Measurements from ENCODE around the gene COX6B2. TPM values are rescaled to one million over a fixed set of nuclear protein-coding genes. Genes with fewer than 3 reads are reported as not detected.
"Not testable (repeated sequence)": the region's sequence is repeated elsewhere in the genome, so short reads cannot be mapped to it uniquely, and the experiment has no call there.

Gene COX6B2
- total RNA-seq, 2 experiments from 2014 or later: 0.14 to 0.30 TPM

GRCh38 chr19:55336101-55336500, 18.4 kb downstream of the COX6B2 start:
- DNase-seq (no peak), ATAC-seq (no peak)
- intact Hi-C loops (cut with DNase I, micrococcal nuclease): loop anchor here (5.0 kb wide), 3 partner anchors 34 to 306 kb away; partner anchors contain the start of genes C19orf85 (in 1 of the 2), ISOC2 (in 1 of the 2), ZNF580 (in 1 of the 2) and ZNF581 (in 1 of the 2)
- H3K27ac Mint-ChIP-seq: no peak overlapping the region
- H3K36me3 Mint-ChIP-seq (ENCODE audit: low read depth): no peaks in the 10 kb centered on the region
- peaks cover 2% of the 10 kb centered on the region for H3K27me3 Mint-ChIP-seq
- H3K4me1 Mint-ChIP-seq: peaks cover 14% of the 10 kb centered on the region
- ChIA-PET POLR2A (no interaction called here), CTCF (no interaction called here)
- no peaks in the 10 kb centered on the region for H3K9me3 Mint-ChIP-seq (ENCODE audit: low read depth)
- no peak overlapping the region for H3K4me3 Mint-ChIP-seq

DNA sequence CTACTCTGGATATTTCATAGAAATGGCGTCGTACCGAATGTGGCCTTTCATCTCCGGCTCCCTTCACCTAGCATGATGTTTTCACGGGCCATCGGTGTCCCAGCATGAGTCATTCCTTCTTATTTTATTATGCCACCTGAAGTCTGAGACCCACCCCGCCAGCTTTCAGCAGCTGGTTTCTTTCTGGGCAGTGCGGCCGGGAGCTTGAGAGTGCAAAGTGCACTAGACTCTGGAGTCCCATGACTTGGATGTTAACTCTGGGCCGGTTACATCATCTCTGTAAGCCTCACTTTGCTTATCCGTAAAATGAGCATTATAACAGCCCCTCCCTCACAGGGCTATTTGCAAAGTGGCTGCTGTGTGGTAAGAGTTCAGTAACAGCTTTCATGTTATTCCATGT, 20.6 kb downstream of the COX6B2 start:
- no peak for DNase-seq
- H3K36me3 Mint-ChIP-seq (ENCODE audit: low read depth): no peaks in the 10 kb centered on the region
- peaks cover 6% of the 10 kb centered on the region for H3K4me1 Mint-ChIP-seq
- intact Hi-C loops (cut with DNase I, micrococcal nuclease): no loop called here
- H3K4me3 Mint-ChIP-seq: no peak overlapping the region
- H3K27me3 Mint-ChIP-seq: peaks cover 2% of the 10 kb centered on the region
- no peak overlapping the region for H3K27ac Mint-ChIP-seq
- H3K9me3 Mint-ChIP-seq (ENCODE audit: low read depth): no peaks in the 10 kb centered on the region
- ATAC-seq: no peak
- ChIA-PET CTCF (interaction anchor here (0.6 kb wide), 1 partner anchor 1143 kb away, joined by 3 read pairs; the partner anchor contains the start of gene TSEN34), POLR2A (no interaction called here)

- POLR2A ChIA-PET; ATAC-seq; H3K27me3 Mint-ChIP-seq; H3K4me3 Mint-ChIP-seq; H3K36me3 Mint-ChIP-seq (ENCODE audit: low read depth); DNase-seq; H3K4me1 Mint-ChIP-seq; intact Hi-C loops (cut with DNase I, micrococcal nuclease); H3K27ac Mint-ChIP-seq; H3K9me3 Mint-ChIP-seq (ENCODE audit: low read depth); CTCF ChIA-PET: not testable (repeated sequence)
Measured at GRCh38 chr19:55329791-55330190, 24.7 kb downstream of the COX6B2 start.

DNA sequence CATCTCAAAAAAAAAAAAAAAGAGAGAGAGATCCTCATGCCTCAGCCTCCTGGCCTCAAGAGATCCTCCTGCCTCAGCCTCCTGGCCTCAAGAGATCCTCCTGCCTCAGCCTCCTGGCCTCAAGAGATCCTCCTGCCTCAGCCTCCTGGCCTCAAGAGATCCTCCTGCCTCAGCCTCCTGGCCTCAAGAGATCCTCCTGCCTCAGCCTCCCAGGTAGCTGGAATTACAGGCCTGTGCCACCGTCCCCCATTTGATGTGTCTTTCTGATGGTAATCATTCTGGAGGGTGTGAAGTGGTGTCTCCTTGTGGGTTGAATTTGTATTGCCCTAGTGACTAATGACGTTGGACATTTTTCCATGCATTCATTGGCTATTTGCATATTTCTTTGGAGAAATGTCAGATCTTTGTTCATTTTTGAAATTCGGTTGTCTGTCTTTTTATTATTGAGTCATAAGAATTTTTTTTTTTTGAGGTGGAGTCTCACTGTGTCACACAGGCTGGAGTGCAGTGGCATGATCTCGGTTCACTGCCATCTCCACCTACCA, 25.7 kb downstream of the COX6B2 start:
- intact Hi-C loops (cut with DNase I, micrococcal nuclease); H3K4me3 Mint-ChIP-seq; DNase-seq; H3K4me1 Mint-ChIP-seq; ATAC-seq; POLR2A ChIA-PET; H3K36me3 Mint-ChIP-seq (ENCODE audit: low read depth); H3K27ac Mint-ChIP-seq; H3K9me3 Mint-ChIP-seq (ENCODE audit: low read depth); H3K27me3 Mint-ChIP-seq; CTCF ChIA-PET: not testable (repeated sequence)

- H3K4me3 Mint-ChIP-seq: no peak within 1 kb of the TSS
- ChIA-PET CTCF (no interaction called here), POLR2A (no interaction called here)
Measured at GRCh38 chr19:55325172-55325571, 29.3 kb downstream of the COX6B2 start, which contains the start of gene TMEM150B. TSS of gene TMEM150B (minus strand) at chr19:55325341. CDS start at chr19:55321036, 4,305 bp downstream.

GRCh38 chr19:55324662-55325061, 29.9 kb downstream of the COX6B2 start:
- POLR2A ChIA-PET: no interaction called here

More at GRCh38 chr19:55325172-55325571, 29.3 kb downstream of the COX6B2 start, which contains the start of gene TMEM150B:
- peaks cover 5% of the 10 kb centered on the region for H3K27me3 Mint-ChIP-seq
- DNase-seq: no peak
- no peaks in the 10 kb centered on the region for H3K4me1 Mint-ChIP-seq
- no peak for ATAC-seq
- H3K27ac Mint-ChIP-seq: no peak within 1 kb of the TSS
- intact Hi-C loops (cut with DNase I, micrococcal nuclease): no loop called here
- no peaks in the 10 kb centered on the region for H3K36me3 Mint-ChIP-seq (ENCODE audit: low read depth)
- no peaks in the 10 kb centered on the region for H3K9me3 Mint-ChIP-seq (ENCODE audit: low read depth)

GRCh38 chr19:55322204-55322885, 32.2 kb downstream of the COX6B2 start:
- ATAC-seq (no peak), DNase-seq (no peak)
- Mint-ChIP-seq H3K36me3 (ENCODE audit: low read depth) (no peaks in the 10 kb centered on the region), H3K9me3 (ENCODE audit: low read depth) (no peaks in the 10 kb centered on the region), H3K27me3 (peaks cover 5% of the 10 kb centered on the region), H3K4me1 (no peaks in the 10 kb centered on the region), H3K4me3 (no peak overlapping the region), H3K27ac (no peak overlapping the region)
- POLR2A ChIA-PET: no interaction called here
- intact Hi-C loops (cut with DNase I, micrococcal nuclease): no loop called here
- CTCF ChIA-PET: interaction anchor here (0.5 to 1.0 kb wide), 5 partner anchors 51 to 1048 kb away, joined by 3 to 4 read pairs (median 3); no protein-coding TSS in a partner anchor

More at GRCh38 chr19:55324662-55325061, 29.9 kb downstream of the COX6B2 start:
- Mint-ChIP-seq H3K9me3 (ENCODE audit: low read depth) (no peaks in the 10 kb centered on the region), H3K27me3 (peaks cover 5% of the 10 kb centered on the region), H3K27ac (no peak overlapping the region), H3K4me1 (no peaks in the 10 kb centered on the region), H3K4me3 (no peak overlapping the region), H3K36me3 (ENCODE audit: low read depth) (no peaks in the 10 kb centered on the region)
- intact Hi-C loops (cut with DNase I, micrococcal nuclease): no loop called here
- CTCF ChIA-PET: no interaction called here
- ATAC-seq (no peak), DNase-seq (no peak)

GRCh38 chr19:55321466-55322137, 32.9 kb downstream of the COX6B2 start:
- Mint-ChIP-seq H3K9me3 (ENCODE audit: low read depth) (no peaks in the 10 kb centered on the region), H3K27ac (no peak overlapping the region), H3K27me3 (peaks cover 5% of the 10 kb centered on the region), H3K36me3 (ENCODE audit: low read depth) (no peaks in the 10 kb centered on the region), H3K4me3 (no peak overlapping the region), H3K4me1 (no peaks in the 10 kb centered on the region)
- ATAC-seq (no peak), DNase-seq (no peak)
- CTCF ChIA-PET: interaction anchor here (0.5 to 1.0 kb wide), 3 partner anchors 51 to 116 kb away, joined by 3 read pairs; no protein-coding TSS in a partner anchor
- intact Hi-C loops (cut with DNase I, micrococcal nuclease): no loop called here
- POLR2A ChIA-PET: no interaction called here

- Mint-ChIP-seq H3K36me3 (ENCODE audit: low read depth) (no peaks in the 10 kb centered on the region), H3K27me3 (peaks cover 5% of the 10 kb centered on the region), H3K9me3 (ENCODE audit: low read depth) (no peaks in the 10 kb centered on the region), H3K4me3 (no peak overlapping the region), H3K27ac (no peak overlapping the region), H3K4me1 (no peaks in the 10 kb centered on the region)
- ATAC-seq (no peak), DNase-seq (no peak)
- intact Hi-C loops (cut with DNase I, micrococcal nuclease): no loop called here
- ChIA-PET CTCF (no interaction called here), POLR2A (no interaction called here)
Measured at GRCh38 chr19:55320844-55321419, 33.6 kb downstream of the COX6B2 start.

- ChIA-PET CTCF (interaction anchor here (1.4 kb wide), 1 partner anchor 28 kb away, joined by 5 read pairs; no protein-coding TSS in a partner anchor), POLR2A (no interaction called here)
- no peaks in the 10 kb centered on the region for H3K9me3 Mint-ChIP-seq (ENCODE audit: low read depth)
- DNase-seq (no peak), ATAC-seq (peak; percentile 49)
- H3K4me3 Mint-ChIP-seq: no peak overlapping the region
- H3K36me3 Mint-ChIP-seq (ENCODE audit: low read depth): no peaks in the 10 kb centered on the region
- no peaks in the 10 kb centered on the region for H3K4me1 Mint-ChIP-seq
- peaks cover 5% of the 10 kb centered on the region for H3K27me3 Mint-ChIP-seq
- intact Hi-C loops (cut with DNase I, micrococcal nuclease): no loop called here
- no peak overlapping the region for H3K27ac Mint-ChIP-seq
Measured at GRCh38 chr19:55319785-55320184, 34.7 kb downstream of the COX6B2 start.

DNA sequence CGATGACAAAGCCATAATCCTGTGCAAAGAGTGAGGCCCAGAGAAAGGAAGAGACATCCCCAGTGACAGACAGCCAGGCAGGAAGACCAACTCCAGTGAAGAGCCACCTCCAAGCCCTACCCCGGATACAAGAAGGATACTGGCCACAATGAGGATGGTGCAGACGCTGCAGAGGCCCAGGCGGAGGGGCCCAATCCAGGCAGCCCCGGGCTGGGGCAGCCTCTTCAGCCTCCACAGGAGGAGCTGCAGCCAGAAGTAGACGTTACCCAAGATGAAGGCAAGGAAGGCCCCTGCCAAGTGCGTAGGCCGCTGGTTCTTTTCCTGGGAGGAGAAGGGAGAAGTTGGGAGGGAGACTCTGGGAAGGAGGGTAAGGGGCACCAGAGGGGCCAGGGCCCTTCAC, 37.9 kb downstream of the COX6B2 start:
- Mint-ChIP-seq H3K27me3 (no peaks in the 10 kb centered on the region), H3K27ac (no peak overlapping the region), H3K36me3 (ENCODE audit: low read depth) (no peaks in the 10 kb centered on the region), H3K4me3 (no peak overlapping the region), H3K9me3 (ENCODE audit: low read depth) (no peaks in the 10 kb centered on the region), H3K4me1 (no peaks in the 10 kb centered on the region)
- ChIA-PET CTCF (no interaction called here), POLR2A (no interaction called here)
- intact Hi-C loops (cut with DNase I, micrococcal nuclease): no loop called here
- DNase-seq (no peak), ATAC-seq (no peak)
